GM21515 (cell line): ENCODE results near the gene OR51A7.
"Not testable (repeated sequence)": the region's sequence is repeated elsewhere in the genome, so short reads cannot be mapped to it uniquely, and the experiment has no call there.

Experiments used
- ATAC-seq: cut with Tn5 transposase; IDR thresholded peaks from one replicate; pipeline ENCODE4 v1.9.1; 2021; ENCODE audit not compliant: unreplicated experiment

OR51A7 gene

DNA sequence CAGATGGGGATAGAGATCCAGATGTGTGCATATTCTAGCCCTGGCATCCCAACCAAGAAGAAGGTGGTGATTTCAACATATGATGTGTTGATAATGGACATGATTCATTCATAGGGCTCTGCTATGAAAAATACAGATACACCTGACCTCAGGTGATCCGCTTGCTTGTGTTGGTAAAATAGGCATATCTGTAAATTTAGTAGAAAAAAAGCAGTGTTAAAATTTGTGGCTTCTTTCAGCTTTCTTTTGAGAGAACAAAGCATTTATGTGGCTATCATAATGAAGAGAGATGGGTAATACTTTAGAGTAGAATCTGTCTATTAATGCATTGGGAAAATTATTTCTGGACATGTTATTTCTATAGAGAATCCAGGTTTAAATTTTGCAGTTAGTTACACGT, 52.0 kb downstream of the OR51A7 start, which contains the start of gene OR51A2:
TSS of gene OR51A2 (minus strand) at position 101 of the 400 bp plus-strand sequence. CDS start at position 101, 0 bp downstream.
- not testable (repeated sequence) for ATAC-seq

DNA sequence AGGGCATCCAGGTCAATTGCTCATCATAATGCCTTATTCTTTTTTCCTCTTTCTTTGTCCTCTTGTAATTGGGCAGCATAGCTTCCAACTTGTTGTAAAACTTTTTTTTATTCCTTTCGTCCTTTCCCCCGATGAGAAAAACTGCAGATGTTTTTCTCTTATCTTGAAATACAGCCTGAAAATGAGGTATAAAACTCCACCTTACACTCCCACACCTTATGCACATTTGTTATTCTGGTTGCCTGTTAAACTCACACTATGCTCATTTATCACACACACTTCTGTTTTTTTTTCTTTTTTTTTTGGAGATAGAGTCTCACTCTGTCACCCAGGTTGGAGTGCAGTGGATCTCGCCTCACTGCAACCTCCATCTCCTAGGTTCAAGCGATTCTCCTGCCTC, 53.8 kb downstream of the OR51A7 start:
- no peak for ATAC-seq
